Neural progenitor cell (in vitro differentiated cells): Measurements from ENCODE around the gene LPP.

Experiments used
- CTCF ChIP-seq: fragments of 200-600 bp; sonication (generic); IDR thresholded peaks from 2 replicates; pipeline ENCODE4 v1.5.1; 2017; ENCODE audit warnings: antibody characterized with exemption, mild to moderate bottlenecking
- EZH2 ChIP-seq: fragments of 200-600 bp; sonication (generic); IDR thresholded peaks from 2 replicates; pipeline ENCODE4 v1.6.1; 2017; ENCODE audit warnings: antibody characterized with exemption, mild to moderate bottlenecking, moderate library complexity
- EZH2phosphoT487 ChIP-seq: fragments of 200-600 bp; sonication (generic); IDR thresholded peaks from 2 replicates; pipeline ENCODE4 v1.6.1; 2017; ENCODE audit warnings: antibody characterized with exemption

GRCh38 chr3:188901671-188902287 lies 747.8 kb downstream of the LPP start:
- TF ChIP-seq CTCF: no peak
- TF ChIP-seq EZH2phosphoT487: no peak
- TF ChIP-seq EZH2: no peak
